GM21367 (cell line): ENCODE data around the gene MEIS2.

Experiments
- ATAC-seq: cut with Tn5 transposase; IDR thresholded peaks from one replicate; pipeline ENCODE4 v1.9.1; 2021; ENCODE audit not compliant: unreplicated experiment

The MEIS2 gene

GRCh38 chr15:37100109-37100965, at the start of gene MEIS2:
MEIS2 (minus strand) TSS chr15:37100549; CDS start chr15:37099466, 1,083 bp downstream.
- ATAC-seq: no peak

DNA sequence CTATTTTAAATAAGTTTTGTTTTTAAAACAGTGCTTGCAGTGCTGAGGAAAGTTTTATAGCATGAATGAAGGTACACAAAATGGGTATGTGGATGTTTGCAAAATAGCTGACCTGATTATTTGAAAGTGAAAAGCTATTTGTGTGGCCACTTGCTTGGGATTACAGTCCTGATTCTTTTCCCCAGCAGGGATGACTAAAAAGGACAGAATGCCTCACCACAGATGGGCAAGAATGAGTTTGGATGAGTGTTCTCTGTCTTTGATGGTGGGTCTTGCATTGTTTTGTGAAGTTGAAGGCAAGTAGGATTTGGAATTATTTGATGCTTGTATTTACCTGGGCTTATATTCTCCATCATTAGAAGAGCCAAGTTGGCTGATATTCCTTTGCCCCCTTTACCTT, 48.8 kb upstream of the MEIS2 start:
- ATAC-seq: no peak

- ATAC-seq: no peak
These were observed 48.4 kb upstream of the MEIS2 start for GRCh38 chr15:37148714-37149113.

- ATAC-seq: no peak
These were observed 43.0 kb upstream of the MEIS2 start for GRCh38 chr15:37143351-37143750.

- ATAC-seq: no peak
These were observed 42.0 kb upstream of the MEIS2 start for GRCh38 chr15:37142371-37142770.

GRCh38 chr15:37140531-37141058, 40.2 kb upstream of the MEIS2 start:
- ATAC-seq: no peak

DNA sequence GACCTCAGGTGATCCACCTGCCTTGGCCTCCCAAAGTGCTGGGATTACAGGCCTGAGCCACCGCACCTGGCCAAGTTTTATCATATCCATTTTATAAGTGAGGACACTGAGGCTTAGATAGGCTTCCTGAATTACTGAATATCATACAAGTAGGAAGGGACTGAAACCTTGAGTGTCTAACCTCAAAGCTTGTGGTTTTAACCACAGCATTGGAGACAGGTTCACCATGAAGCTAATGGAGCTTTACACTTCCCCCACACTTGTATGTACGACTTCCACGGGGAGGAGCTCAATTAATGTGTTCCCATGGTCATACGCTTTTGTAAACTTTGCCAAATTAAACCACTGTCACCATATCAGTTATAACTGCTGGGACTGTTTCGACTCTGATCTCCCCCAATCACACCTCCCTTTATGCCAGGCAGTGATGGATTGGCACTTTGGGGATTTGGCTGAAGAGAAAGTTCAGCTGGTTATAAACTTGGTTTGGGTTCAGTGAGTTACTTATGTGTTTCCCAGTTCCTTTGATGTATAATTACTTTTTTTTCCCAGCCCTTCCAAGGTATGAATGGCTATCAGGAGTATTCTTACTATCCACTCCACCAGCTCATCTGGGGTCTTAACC, 38.4 kb upstream of the MEIS2 start:
- no peak for ATAC-seq

GRCh38 chr15:37137221-37137620, 36.9 kb upstream of the MEIS2 start:
- ATAC-seq: no peak

DNA sequence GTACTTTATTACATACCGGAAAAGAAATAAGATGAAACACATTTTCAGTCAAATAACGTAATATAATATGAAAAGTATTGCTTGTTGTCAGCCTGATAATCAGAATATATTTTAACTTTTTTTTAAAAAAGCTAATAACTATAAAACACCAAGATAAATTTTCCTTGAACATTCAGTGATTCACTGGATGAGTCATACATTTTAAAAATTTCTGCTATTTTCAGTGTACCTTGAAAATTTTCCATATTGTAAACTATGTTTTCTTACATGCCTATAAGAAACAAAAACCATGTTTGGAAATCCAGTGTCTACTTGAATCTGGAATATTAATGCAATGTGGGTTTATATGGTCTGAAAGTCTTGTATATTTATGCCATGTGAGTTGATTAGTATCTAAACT, 36.3 kb upstream of the MEIS2 start:
- ATAC-seq: no peak

- ATAC-seq: peak; percentile 82
These were observed 34.9 kb upstream of the MEIS2 start for GRCh38 chr15:37135225-37135624.

DNA sequence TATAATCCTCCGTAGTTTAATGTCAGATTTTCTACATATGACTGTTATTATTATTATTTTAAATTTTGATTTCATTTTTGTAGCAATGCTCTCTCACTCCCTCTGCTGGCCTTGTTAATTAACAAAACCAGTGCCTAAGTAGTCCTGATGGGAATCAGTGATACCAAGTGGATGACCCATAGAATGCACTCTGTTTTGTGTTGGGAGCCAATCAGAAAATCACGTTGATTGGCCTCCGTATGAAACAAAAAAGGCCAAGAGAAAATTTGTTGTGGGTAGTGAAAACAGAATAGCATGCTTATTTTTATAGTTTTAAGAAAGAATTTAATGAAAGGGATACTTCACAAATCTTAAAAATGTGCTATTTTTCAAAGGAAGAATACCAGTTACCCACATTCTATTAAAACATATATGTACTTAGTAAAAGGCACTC, 34.4 kb upstream of the MEIS2 start:
- ATAC-seq: no peak

GRCh38 chr15:37134244-37134643, 33.9 kb upstream of the MEIS2 start:
- ATAC-seq: no peak

- ATAC-seq: no peak
These were observed 33.3 kb upstream of the MEIS2 start for GRCh38 chr15:37133602-37134001.

- ATAC-seq: no peak
These were observed 32.6 kb upstream of the MEIS2 start for GRCh38 chr15:37132826-37133417.

DNA sequence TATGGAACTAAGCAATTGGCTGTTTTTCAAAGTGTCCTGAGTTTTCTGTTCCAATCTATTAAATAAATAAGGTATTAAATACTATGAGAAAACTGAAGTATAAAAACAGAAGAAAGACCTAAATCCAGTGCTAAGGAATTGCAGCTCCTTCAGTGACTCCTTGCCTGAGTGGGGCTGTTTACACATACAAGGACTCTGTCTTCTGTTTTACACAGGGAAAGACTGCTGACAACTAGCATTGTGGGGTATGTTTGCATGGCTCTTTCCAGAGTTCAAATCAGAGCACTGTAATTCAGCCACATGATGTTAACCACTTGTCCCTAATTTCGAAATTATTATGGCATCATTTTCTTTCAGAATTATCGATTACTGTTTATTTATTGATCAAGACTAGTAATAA, 31.3 kb upstream of the MEIS2 start:
- ATAC-seq: no peak

DNA sequence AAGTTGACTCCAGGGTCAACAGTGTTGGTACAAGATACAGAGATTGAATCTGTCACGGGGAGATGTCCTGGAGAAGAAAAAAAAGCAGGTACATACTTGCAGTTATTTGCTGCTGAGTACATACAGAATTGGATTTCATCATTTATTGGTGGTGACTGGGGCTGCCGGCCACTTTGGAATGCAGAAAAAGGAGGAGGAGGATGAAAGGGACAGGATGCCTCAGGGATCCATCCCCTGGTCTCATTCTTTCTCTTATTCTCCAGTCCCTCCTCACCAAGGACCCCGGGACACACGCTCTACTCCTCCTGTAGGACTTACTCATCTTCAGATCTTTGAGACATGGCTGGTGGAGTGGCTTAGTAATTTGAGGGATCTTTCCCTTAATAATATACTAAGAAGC, 30.0 kb upstream of the MEIS2 start:
- ATAC-seq: no peak

DNA sequence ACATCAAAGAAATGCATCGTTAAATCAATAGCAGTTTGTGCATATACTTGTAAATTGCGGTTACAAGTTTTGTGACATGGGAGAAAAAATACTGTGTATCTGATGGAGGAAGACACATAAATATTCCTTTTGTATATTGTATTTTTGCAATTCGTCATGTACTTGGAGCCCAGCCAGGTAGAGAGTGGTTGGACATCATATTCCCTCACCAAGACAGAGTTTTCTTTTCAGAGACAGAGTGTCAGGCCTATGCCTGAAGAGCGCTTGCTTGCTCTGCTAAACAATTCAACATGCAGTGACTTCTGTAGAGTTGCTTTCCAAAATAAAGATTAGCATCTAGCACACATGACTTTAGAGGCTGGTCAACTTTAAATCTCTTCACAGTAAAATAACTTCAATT, 24.8 kb upstream of the MEIS2 start:
- ATAC-seq: no peak

DNA sequence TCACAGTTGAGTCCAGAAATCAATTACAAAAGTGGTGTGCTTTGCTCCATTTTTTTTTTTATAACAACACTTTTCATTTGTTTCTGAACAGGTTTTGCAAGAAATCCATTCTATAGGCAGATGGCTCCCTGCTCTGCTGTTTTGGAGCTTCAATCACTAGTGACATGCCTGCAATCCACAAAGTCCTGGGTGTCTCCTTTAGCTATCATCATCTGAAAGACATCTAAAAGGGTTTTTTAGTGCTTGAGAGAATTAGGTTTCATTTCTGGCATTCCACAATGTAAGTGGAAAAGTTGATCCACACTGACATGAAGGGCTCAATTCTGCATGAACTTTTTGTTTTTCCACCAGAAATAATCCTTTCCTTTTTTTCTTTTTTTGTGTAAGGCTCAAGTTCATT, 24.0 kb upstream of the MEIS2 start:
- no peak for ATAC-seq

GRCh38 chr15:37122703-37123102, 22.4 kb upstream of the MEIS2 start:
- ATAC-seq: no peak

DNA sequence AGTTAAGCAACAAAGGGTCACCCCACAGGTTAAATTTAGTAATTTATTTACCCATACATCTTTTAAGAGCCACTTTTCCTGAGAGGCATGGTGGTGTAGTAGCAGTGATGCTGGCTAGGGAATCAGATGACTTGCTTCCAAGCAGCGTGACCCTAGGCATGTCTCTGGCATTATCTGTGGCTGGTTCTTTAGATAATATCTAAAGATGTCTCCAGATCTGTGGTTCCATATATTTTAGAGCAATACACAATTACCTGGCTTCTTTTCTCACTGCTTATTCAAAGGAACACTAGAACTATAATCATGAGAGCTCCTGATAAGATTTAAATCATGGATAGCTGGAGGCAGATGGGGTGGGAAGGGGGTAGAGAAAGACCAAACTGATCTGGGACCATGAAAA, 21.1 kb upstream of the MEIS2 start:
- no peak for ATAC-seq

- ATAC-seq: no peak
These were observed 16.7 kb upstream of the MEIS2 start for GRCh38 chr15:37117030-37117429.

DNA sequence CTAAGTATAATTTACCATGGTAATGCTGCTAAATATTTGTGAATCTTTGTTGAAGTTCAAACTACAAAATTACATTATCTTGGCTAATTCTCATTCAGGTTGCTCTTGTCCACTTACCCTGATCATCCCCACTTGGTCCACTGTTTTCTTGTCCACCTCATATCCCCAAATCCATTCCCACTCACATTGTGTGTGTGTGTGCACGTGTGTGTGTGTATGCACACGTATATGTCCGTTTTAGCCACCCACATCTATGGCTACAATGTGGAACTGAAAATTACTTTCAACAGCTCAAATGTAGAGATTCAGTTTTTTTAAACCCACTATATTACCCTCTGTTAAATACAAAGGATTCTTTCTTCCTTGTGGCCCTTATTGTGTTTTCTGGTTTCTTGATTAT, 15.2 kb upstream of the MEIS2 start:
- no peak for ATAC-seq
